GM21515 (cell line): Measurements from ENCODE around the gene THSD7B.
"Not testable (repeated sequence)": the region's sequence is repeated elsewhere in the genome, so short reads cannot be mapped to it uniquely, and the experiment has no call there.

Experiments
- ATAC-seq: cut with Tn5 transposase; IDR thresholded peaks from one replicate; pipeline ENCODE4 v1.9.1; 2021; ENCODE audit not compliant: unreplicated experiment

THSD7B gene

GRCh38 chr2:137023205-137023604 lies 257.9 kb downstream of the THSD7B start:
- ATAC-seq, result no peak

GRCh38 chr2:137031731-137032130 lies 266.4 kb downstream of the THSD7B start:
- no peak for ATAC-seq

DNA sequence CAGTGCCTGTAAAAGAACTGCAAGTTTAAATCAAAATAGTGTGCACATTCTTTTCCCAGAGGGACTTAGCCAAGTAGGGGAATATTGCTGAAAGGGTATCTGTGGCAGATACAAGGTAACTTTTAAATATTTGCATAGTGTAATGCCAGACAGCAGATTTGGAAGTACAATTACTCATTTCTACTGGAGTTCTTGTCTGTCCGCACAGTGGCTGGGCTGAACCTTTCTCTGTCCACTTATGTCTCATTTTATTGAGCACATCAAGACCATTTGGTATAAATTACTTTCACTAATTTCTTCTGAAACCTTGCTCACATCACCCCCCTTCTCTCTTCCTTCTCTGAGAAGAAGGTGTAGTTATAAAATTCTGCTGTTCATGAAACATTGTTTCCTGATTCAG lies 271.3 kb downstream of the THSD7B start:
- no peak for ATAC-seq

DNA sequence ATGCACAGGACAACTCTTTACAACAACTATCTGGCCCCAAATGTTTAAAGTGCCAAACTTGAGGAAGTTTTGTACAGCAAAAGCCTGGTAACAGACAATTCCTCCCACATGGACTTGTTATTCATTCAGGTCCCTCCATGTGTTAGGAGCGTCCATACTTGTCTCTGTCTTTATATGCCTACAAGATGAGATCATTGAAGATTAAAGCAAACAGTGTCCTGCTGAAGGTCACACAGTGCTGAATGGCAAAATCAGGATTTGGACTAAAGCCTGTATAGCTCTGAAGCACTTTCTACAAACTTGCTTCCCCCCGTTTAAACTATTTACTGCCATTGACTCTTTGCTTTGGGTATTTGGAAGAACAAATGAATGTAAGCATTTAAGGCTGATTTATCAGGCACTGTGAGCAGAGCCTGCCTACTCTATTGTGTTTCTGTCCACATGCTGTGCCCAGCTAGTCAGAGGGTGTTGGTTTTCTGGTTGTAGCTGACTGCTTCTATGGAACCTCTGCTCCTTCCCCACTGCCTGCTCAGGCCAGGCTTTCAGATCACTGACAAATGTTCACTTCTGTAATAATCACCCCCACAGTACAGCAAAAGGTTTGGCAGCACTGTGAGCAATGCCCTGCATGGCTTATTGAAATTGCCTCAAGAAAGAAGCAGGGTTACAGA lies 274.3 kb downstream of the THSD7B start:
- ATAC-seq, result no peak

GRCh38 chr2:137047369-137047768 lies 282.0 kb downstream of the THSD7B start:
- ATAC-seq, result no peak

- ATAC-seq, result no peak
Observed at GRCh38 chr2:137048455-137048854, 283.1 kb downstream of the THSD7B start.

DNA sequence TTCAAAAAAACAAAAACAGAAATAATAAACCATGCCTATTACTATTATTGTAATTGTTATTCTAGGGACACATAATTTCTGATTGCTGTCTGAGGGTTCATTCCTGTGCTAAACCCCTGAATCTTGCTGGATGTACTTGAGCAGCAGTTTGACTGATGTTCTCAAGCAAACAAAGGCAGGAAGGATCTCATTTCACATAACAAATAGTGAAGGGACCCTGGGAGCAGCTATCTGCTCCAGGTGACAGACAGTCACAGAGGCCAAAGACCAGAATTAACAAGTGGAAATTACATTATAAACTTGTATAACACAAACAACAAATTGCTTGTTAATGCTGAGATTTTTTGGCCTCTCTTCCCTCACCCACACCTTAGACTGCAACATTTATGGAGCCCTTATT lies 284.2 kb downstream of the THSD7B start:
- ATAC-seq, result no peak

- ATAC-seq, result no peak
Observed at GRCh38 chr2:137050949-137051348, 285.6 kb downstream of the THSD7B start.

GRCh38 chr2:137051778-137052398 lies 286.5 kb downstream of the THSD7B start:
- no peak for ATAC-seq

DNA sequence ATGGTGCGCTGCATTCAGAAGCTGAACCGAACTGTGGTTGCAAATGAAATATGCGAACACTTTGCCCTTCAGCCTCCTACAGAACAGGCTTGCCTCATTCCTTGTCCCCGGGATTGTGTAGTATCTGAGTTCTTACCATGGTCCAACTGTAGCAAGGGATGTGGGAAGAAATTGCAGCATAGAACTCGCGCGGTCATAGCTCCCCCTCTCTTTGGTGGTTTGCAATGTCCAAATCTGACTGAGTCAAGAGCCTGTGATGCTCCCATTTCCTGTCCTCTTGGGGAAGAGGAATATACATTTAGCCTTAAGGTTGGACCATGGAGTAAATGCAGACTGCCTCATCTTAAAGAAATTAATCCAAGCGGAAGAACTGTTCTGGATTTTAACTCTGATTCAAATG lies 291.4 kb downstream of the THSD7B start:
- ATAC-seq, result no peak

- not testable (repeated sequence) for ATAC-seq
Observed at GRCh38 chr2:137076111-137076765, 310.9 kb downstream of the THSD7B start.

DNA sequence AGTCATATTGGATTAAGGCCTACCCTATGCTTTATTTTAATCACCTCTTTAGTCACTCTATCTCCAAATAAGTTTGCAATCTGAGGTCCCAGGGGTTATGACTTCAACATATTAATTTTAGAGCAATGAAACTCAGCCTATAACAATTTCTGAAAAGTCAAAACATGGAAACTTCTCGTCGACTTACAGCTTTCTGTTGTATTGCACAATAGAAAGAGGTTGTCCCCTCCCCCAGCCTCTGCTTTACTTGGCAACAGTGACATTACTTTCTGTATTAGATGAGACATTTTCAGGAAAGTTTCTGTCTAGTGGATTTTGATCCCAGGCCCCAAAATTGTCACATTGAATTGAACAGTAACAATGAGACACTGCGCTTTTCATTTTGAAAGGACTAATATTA lies 326.4 kb downstream of the THSD7B start:
- no peak for ATAC-seq

DNA sequence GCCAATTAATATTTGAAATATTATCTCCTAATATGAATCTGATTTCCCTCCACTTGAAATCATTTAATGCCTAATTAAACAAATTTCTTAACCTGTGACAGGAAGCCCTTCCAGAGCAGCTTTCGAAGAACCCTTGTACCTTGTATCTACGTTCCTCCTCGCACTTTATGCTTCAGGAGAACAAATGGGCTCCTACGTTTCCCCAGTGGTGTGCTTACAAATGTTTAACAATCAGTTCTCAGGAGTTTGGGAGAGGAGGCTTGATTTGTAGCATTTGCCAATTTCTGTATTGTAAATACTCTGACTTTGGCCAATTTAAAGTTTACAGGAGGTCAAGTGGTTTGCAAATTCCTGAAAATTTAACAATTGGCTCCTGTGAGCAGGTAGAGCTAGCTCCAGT lies 327.8 kb downstream of the THSD7B start:
- ATAC-seq, result no peak

DNA sequence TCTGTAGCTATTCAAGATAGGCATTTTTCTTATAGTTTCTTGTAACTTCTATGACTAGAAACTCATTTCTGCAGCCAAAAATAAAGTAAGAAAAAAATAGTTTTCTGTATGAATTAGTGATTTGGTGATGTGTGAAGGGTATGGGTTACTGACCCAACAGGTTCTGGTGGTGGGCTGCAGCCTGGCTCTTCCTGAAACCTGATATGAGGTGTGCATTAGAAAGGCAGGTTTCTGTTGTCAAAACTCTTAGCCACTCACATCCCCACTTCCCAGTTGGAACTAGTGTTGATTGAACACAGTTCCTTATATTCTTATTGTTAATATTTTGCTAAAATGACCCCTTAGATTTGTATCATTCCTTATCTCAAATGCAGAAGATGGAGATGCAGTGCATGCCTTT lies 330.8 kb downstream of the THSD7B start:
- ATAC-seq, result no peak

DNA sequence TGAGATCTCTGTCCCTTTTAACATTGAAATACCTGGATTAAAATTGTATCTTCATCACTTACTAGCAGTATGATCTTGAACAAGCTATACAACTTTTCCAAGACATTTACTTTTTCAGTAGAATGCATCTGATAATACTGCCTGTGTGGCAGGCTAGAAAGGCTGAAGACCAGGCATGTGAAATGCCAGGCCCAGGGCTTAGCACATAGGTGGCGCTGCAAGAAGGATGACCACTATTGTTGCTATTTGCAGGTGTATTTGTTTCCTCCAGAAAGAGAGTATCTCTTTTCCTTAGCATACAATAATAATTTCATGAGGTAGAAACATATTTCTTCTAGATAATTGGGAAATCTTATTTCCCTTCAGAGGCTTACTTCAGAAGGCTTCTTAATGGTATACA lies 331.3 kb downstream of the THSD7B start:
- no peak for ATAC-seq

- not testable (repeated sequence) for ATAC-seq
Observed at GRCh38 chr2:137101814-137102213, 336.5 kb downstream of the THSD7B start.

DNA sequence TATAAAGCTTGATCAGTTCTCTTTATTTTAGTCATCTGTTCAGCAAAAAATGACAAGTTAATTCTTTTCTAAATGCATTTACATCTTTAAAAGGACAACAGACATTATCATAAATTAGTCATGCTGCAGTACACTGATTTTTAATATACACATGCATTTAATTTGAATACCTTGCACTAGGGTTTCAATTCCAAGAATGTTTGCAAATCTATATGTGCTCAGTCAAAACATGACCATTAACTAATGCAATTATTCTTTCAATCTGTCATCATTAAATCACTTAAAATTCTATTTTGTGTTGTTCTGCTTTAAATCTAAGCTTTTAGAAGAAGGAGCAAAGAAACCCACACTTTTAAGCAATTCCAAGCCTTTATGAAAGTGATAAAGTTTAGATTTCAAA lies 342.6 kb downstream of the THSD7B start:
- no peak for ATAC-seq

DNA sequence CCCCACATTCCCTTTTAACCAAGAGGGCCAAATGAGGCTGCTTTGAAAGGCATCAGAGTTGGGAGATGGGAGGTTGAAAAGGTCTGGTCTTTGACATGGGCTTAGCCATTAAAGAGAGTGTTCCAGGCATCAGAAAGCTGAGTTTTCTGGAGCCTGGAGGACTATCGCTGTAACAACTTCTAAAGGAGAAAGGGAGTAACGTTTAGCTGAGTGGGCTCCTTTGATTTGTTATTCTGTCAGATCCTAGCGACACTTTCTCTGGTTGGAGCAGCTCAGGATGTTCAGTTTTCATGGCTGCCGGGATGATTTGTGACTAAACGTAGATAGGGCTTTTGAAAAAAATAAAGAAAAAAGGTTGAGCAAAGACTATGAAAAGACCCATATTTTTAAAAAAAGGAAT lies 346.6 kb downstream of the THSD7B start:
- ATAC-seq, result no peak

GRCh38 chr2:137115081-137115794 lies 349.9 kb downstream of the THSD7B start:
- no peak for ATAC-seq

DNA sequence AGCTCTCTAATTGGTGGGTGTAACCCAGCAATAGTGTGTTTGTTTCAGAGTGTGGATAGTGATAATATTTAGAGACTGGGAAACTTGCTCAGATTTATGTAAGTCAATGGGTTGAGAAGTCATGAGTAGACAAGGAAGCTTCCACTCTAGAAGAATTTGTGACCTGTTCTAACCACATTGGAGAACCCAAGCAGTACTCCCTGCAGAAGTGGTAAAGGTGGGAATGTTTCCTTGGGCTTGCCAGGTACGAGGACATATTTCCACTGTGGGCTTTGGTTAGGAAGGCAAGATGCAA lies 350.4 kb downstream of the THSD7B start:
- ATAC-seq, result no peak

GRCh38 chr2:137117385-137117784 lies 352.0 kb downstream of the THSD7B start:
- no peak for ATAC-seq

- ATAC-seq, result no peak
Observed at GRCh38 chr2:137118140-137118539, 352.8 kb downstream of the THSD7B start.
